Stimulated activated CD8-positive, alpha-beta memory T cell treated with anti-CD3 and anti-CD28 coated beads, Interleukin-15, amount 100 ng/mL, for 48 hours (primary cell): ENCODE results near the gene BCAR3.
"Not testable (repeated sequence)": the region's sequence is repeated elsewhere in the genome, so short reads cannot be mapped to it uniquely, and the experiment has no call there.

Experiments used
- DNase-seq, 2 donors: peaks; one replicate each; pipeline ENCODE4 v3.0.0-alpha.2; 2020; ENCODE audit warnings: low read depth in 2 of 2

Gene BCAR3

GRCh38 chr1:93705892-93706500 is 24.4 kb upstream of the BCAR3 start:
- DNase-seq = no peak

GRCh38 chr1:93704052-93704451 is 22.4 kb upstream of the BCAR3 start:
- no peak for DNase-seq

GRCh38 chr1:93703643-93704042 is 22.0 kb upstream of the BCAR3 start:
- DNase-seq = no peak

- no peak for DNase-seq
These were observed 21.2 kb upstream of the BCAR3 start for GRCh38 chr1:93702828-93703183.

- no peak for DNase-seq
These were observed 20.6 kb upstream of the BCAR3 start for GRCh38 chr1:93702111-93702827.

GRCh38 chr1:93701629-93702028 is 20.0 kb upstream of the BCAR3 start:
- DNase-seq = no peak

- DNase-seq = no peak
These were observed 19.2 kb upstream of the BCAR3 start for GRCh38 chr1:93700532-93701469.

GRCh38 chr1:93699503-93700168 is 18.0 kb upstream of the BCAR3 start:
- DNase-seq = no peak

- DNase-seq = no peak
These were observed 17.4 kb upstream of the BCAR3 start for GRCh38 chr1:93699049-93699384.

GRCh38 chr1:93698329-93699048 is 16.9 kb upstream of the BCAR3 start:
- DNase-seq = no peak

- not testable (repeated sequence) for DNase-seq
These were observed 15.9 kb upstream of the BCAR3 start for GRCh38 chr1:93697566-93697965.

GRCh38 chr1:93695411-93696005 is 13.9 kb upstream of the BCAR3 start:
- DNase-seq = no peak

GRCh38 chr1:93694819-93695218 is 13.2 kb upstream of the BCAR3 start:
- DNase-seq = no peak

- no peak for DNase-seq
These were observed 12.4 kb upstream of the BCAR3 start for GRCh38 chr1:93694039-93694438.

- DNase-seq = peak; percentile 47 to 59
These were observed 11.4 kb upstream of the BCAR3 start for GRCh38 chr1:93692983-93693591.

GRCh38 chr1:93692451-93692861 is 10.8 kb upstream of the BCAR3 start:
- no peak for DNase-seq

- DNase-seq = no peak
These were observed 10.4 kb upstream of the BCAR3 start for GRCh38 chr1:93692026-93692425.

GRCh38 chr1:93690921-93691789 is 9.5 kb upstream of the BCAR3 start:
- DNase-seq = no peak

GRCh38 chr1:93690341-93690740 is 8.7 kb upstream of the BCAR3 start:
- DNase-seq = no peak
